H9 (cell line): ENCODE data around the gene ASB10. TPM values are rescaled to one million over a fixed set of nuclear protein-coding genes. Genes with fewer than 3 reads are reported as not detected.

Experiments used
- DNase-seq: peaks from one replicate; pipeline ENCODE4 v3.0.0-alpha.2; 2017
- H2AFZ ChIP-seq: one replicate; pipeline ENCODE4 v1.6.1; 2013; ENCODE audit warnings: mild to moderate bottlenecking, low read length, control low read depth, moderate library complexity
- H2AK5ac ChIP-seq: 2 replicates; pipeline ENCODE4 v1.6.1; 2013; ENCODE audit warnings: low read length, control low read depth, mixed read lengths; ENCODE audit not compliant: insufficient read length
- H2BK120ac ChIP-seq: one replicate; pipeline ENCODE4 v1.6.1; 2013; ENCODE audit warnings: low read depth, mild to moderate bottlenecking, low read length, control low read depth, inconsistent platforms; ENCODE audit not compliant: poor library complexity, severe bottlenecking
- H2BK12ac ChIP-seq: 2 replicates; pipeline ENCODE4 v1.6.1; 2013; ENCODE audit warnings: low read length, control low read depth, mixed read lengths, low read depth; ENCODE audit not compliant: insufficient read length
- H2BK15ac ChIP-seq: 2 replicates; pipeline ENCODE4 v1.6.1; 2013; ENCODE audit warnings: low read depth, low read length, control low read depth
- H2BK20ac ChIP-seq: one replicate; pipeline ENCODE4 v1.6.1; 2013; ENCODE audit warnings: low read depth, mild to moderate bottlenecking, low read length, control low read depth, inconsistent platforms; ENCODE audit not compliant: poor library complexity, severe bottlenecking
- H2BK5ac ChIP-seq: 2 replicates; pipeline ENCODE4 v1.6.1; 2013; ENCODE audit warnings: low read length, control low read depth, mixed read lengths; ENCODE audit not compliant: insufficient read length
- H3K14ac ChIP-seq: 2 replicates; pipeline ENCODE4 v1.6.1; 2013; ENCODE audit warnings: low read length, control low read depth; ENCODE audit not compliant: insufficient read depth
- H3K18ac ChIP-seq: 2 replicates; pipeline ENCODE4 v1.6.1; 2013; ENCODE audit warnings: low read depth, mild to moderate bottlenecking, mixed read lengths, low read length, control low read depth; ENCODE audit not compliant: insufficient read length
- H3K23ac ChIP-seq: 2 replicates; pipeline ENCODE4 v1.6.1; 2013; ENCODE audit warnings: low read length, control low read depth, mixed read lengths, low read depth; ENCODE audit not compliant: insufficient read length
- H3K23me2 ChIP-seq: 2 replicates; pipeline ENCODE4 v1.6.1; 2013; ENCODE audit warnings: low read depth, mild to moderate bottlenecking, mixed read lengths, low read length, control low read depth; ENCODE audit not compliant: insufficient read length, poor library complexity, severe bottlenecking
- H3K27ac ChIP-seq: 2 replicates; pipeline ENCODE4 v1.5.1; 2013; ENCODE audit warnings: low read length, control low read depth, mixed read lengths, low read depth; ENCODE audit not compliant: insufficient read length
- H3K27me3 ChIP-seq: 2 replicates; pipeline ENCODE4 v1.6.1; 2013; ENCODE audit warnings: low read length, control low read depth, inconsistent platforms; ENCODE audit not compliant: insufficient read depth
- H3K4ac ChIP-seq: 2 replicates; pipeline ENCODE4 v1.6.1; 2013; ENCODE audit warnings: low read depth, mild to moderate bottlenecking, control low read depth, inconsistent platforms, low read length, moderate library complexity
- H3K4me1 ChIP-seq: 2 replicates; pipeline ENCODE4 v1.6.1; 2013; ENCODE audit warnings: low read length, control low read depth, inconsistent platforms; ENCODE audit not compliant: insufficient read depth
- H3K4me2 ChIP-seq: 2 replicates; pipeline ENCODE4 v1.6.1; 2013; ENCODE audit warnings: low read length, control low read depth, mixed read lengths; ENCODE audit not compliant: insufficient read length, insufficient read depth
- H3K56ac ChIP-seq: 2 replicates; pipeline ENCODE4 v1.6.1; 2013; ENCODE audit warnings: low read depth, mild to moderate bottlenecking, mixed read lengths, low read length, control low read depth; ENCODE audit not compliant: insufficient read length
- H3K79me1 ChIP-seq: 2 replicates; pipeline ENCODE4 v1.6.1; 2013; ENCODE audit warnings: low read depth, mild to moderate bottlenecking, moderate library complexity, low read length, control low read depth, inconsistent platforms; ENCODE audit not compliant: insufficient read depth, poor library complexity, severe bottlenecking
- H3K79me2 ChIP-seq: 2 replicates; pipeline ENCODE4 v1.6.1; 2013; ENCODE audit warnings: low read length, control low read depth, inconsistent platforms; ENCODE audit not compliant: insufficient read depth
- H3K9ac ChIP-seq: 2 replicates; pipeline ENCODE4 v1.6.1; 2013; ENCODE audit warnings: low read length, control low read depth, mixed read lengths; ENCODE audit not compliant: insufficient read length; ENCODE audit errors: extremely low read depth
- H3K9me3 ChIP-seq: one replicate; pipeline ENCODE4 v1.6.1; 2013; ENCODE audit warnings: low read depth, low read length, inconsistent platforms; ENCODE audit not compliant: control insufficient read depth
- H3T11ph ChIP-seq: one replicate; pipeline ENCODE4 v1.6.1; 2013; ENCODE audit warnings: mild to moderate bottlenecking, low read length, control low read depth, inconsistent platforms
- H4K20me1 ChIP-seq: one replicate; pipeline ENCODE4 v1.6.1; 2013; ENCODE audit not compliant: control insufficient read depth, insufficient read length, insufficient read depth
- H4K5ac ChIP-seq: 2 replicates; pipeline ENCODE4 v1.6.1; 2013; ENCODE audit warnings: low read depth, mild to moderate bottlenecking, mixed read lengths, low read length, control low read depth; ENCODE audit not compliant: insufficient read length
- H4K8ac ChIP-seq: replicated peaks from 2 replicates; pipeline ENCODE4 v1.6.1; 2013; ENCODE audit warnings: low read length, control low read depth, mixed read lengths, low read depth; ENCODE audit not compliant: insufficient read length
- H4K91ac ChIP-seq: 2 replicates; pipeline ENCODE4 v1.6.1; 2013; ENCODE audit warnings: low read depth, mild to moderate bottlenecking, moderate library complexity, mixed read lengths, low read length, control low read depth; ENCODE audit not compliant: insufficient read length
- H3K27ac Mint-ChIP-seq, 3 experiments: 2 replicates in 2 of 3; 3 replicates in 1 of 3; pipeline ENCODE4 v1.8.0; 2020 to 2021; ENCODE audit warnings: mixed read lengths in 3 of 3, mild to moderate bottlenecking in 1 of 3, moderate library complexity in 1 of 3
- H3K27me3 Mint-ChIP-seq: 2 replicates; pipeline ENCODE4 v1.8.0; 2021; ENCODE audit warnings: low read depth, mild to moderate bottlenecking, moderate library complexity, mixed read lengths
- H3K36me3 Mint-ChIP-seq, 3 experiments: 2 replicates in 2 of 3; 3 replicates in 1 of 3; pipeline ENCODE4 v1.8.0; 2020 to 2021; ENCODE audit warnings: low read depth in 3 of 3, mixed read lengths in 3 of 3; ENCODE audit not compliant: insufficient read depth in 1 of 3
- H3K4me1 Mint-ChIP-seq, 2 experiments: 2 replicates each; pipeline ENCODE4 v1.8.0; 2020; ENCODE audit warnings: mixed read lengths in 2 of 2
- H3K4me3 Mint-ChIP-seq, 2 experiments: 2 replicates in 1 of 2; 3 replicates in 1 of 2; pipeline ENCODE4 v1.8.0; 2020 to 2021; ENCODE audit warnings: mild to moderate bottlenecking in 2 of 2, mixed read lengths in 2 of 2, moderate library complexity in 1 of 2
- H3K9me3 Mint-ChIP-seq, 2 experiments: 2 replicates in 1 of 2; 3 replicates in 1 of 2; pipeline ENCODE4 v1.8.0; 2020; ENCODE audit warnings: mild to moderate bottlenecking in 2 of 2, mixed read lengths in 2 of 2, moderate library complexity in 1 of 2
- CTCF ChIP-seq: fragments of 200-600 bp; sonication (generic); conservative IDR thresholded peaks from 3 replicates; pipeline ENCODE4 v1.8.0; 2021; ENCODE audit warnings: antibody characterized with exemption, mild to moderate bottlenecking
- WGBS: extraction: QIAGEN DNeasy Blood & Tissue Kit; methylation state at CpG from one replicate; pipeline ENCODE4 v1.1.7; 2013; ENCODE audit warnings: missing lambda C conversion rate, low lambda C conversion rate, mixed read lengths; ENCODE audit not compliant: insufficient read length; ENCODE audit errors: extremely low coverage; 5-methylcytosine and 5-hydroxymethylcytosine counted together
- total RNA-seq: library from RNA; stranded (reverse); gene quantifications from 2 replicates; pipeline ENCODE4 v1.2.1, GENCODE V29; 2021

ASB10 gene
- total RNA-seq, 1 experiment from 2014 or later = not detected

GRCh38 chr7:151129117-151129959, 57.7 kb downstream of the ASB10 start:
- Histone ChIP-seq H3K4me1 (peaks cover 3% of the 10 kb centered on the region; the same call in 1 of the 2 replicates), H3K4me2 (no peak overlapping the region), H3K27ac (no peak overlapping the region), H3K9me3 (no peaks in the 10 kb centered on the region), H4K91ac (no peak overlapping the region), H2BK12ac (no peak overlapping the region), H3K14ac (no peak overlapping the region), H3K9ac (no peak overlapping the region), H3T11ph (no peak overlapping the region), H3K23me2 (peaks cover 10% of the 10 kb centered on the region), H2AK5ac (no peak overlapping the region), H2BK5ac (no peak overlapping the region), H2AFZ (no peak overlapping the region), H3K79me2 (no peaks in the 10 kb centered on the region), H3K18ac (no peak overlapping the region), H3K23ac (no peak overlapping the region), H2BK20ac (no peak overlapping the region), H4K8ac (no peak overlapping the region), H3K27me3 (no peaks in the 10 kb centered on the region), H3K4ac (no peak overlapping the region), H2BK15ac (no peak overlapping the region), H3K56ac (no peak overlapping the region), H4K20me1 (no peaks in the 10 kb centered on the region), H3K79me1 (no peaks in the 10 kb centered on the region), H2BK120ac (no peak overlapping the region), H4K5ac (no peak overlapping the region)
- DNase-seq = no peak
- peaks cover 14% of the 10 kb centered on the region for H3K27me3 Mint-ChIP-seq
- H3K4me1 Mint-ChIP-seq = peaks cover 11 to 18% of the 10 kb centered on the region in 2 experiments
- no peaks in the 10 kb centered on the region; a peak in 1 of 5 replicates for H3K9me3 Mint-ChIP-seq
- H3K4me3 Mint-ChIP-seq = no peak overlapping the region
- no CpG with 5 or more reads among the region's 28 CpGs for WGBS
- no peak overlapping the region for H3K27ac Mint-ChIP-seq
- H3K36me3 Mint-ChIP-seq = peaks cover 24 to 53% (median 32%) of the 10 kb centered on the region in 3 experiments; a peak in 6 of 7 replicates
- no peak for TF ChIP-seq CTCF
